ENCODE data around the gene IMPDH2.

DNA sequence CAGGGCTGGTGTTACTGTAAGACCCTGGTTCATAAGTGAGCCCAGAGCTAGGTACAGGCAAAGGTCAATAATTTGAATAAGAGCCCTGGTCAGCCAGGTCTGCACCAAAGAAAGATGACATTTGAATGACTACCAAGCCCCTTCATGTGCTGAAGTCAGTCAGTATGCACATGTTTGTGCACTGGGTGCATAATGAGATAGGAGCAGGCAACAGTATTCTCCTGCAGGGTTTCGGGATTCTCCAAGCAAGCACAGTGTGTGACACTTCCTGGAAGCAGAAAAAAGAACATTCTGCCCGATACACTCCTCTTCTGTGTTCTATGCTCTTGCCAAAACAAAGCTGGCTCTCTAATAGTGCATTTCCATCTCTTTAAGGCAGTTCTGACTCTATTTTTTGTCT is 5.5 kb upstream of the IMPDH2 start:
- TF ChIP-seq POLR2AphosphoS5 (IDR thresholded peaks at IDR 0.05; ENCODE audit: borderline replicate concordance, low read depth, low read length) (no peak), EZH2 (IDR thresholded peaks at IDR 0.05) (no peak)

Measured in SK-N-MC (cell line).